HUES48 (cell line): Measurements from ENCODE around the gene GHR.
"Not testable (repeated sequence)": the region's sequence is repeated elsewhere in the genome, so short reads cannot be mapped to it uniquely, and the experiment has no call there.

Experiments used
- H3K27ac ChIP-seq: one replicate; pipeline ENCODE4 v1.7.0; 2013; ENCODE audit warnings: low read depth, low read length, inconsistent platforms
- H3K27me3 ChIP-seq: 2 replicates; pipeline ENCODE4 v1.6.1; 2013; ENCODE audit warnings: mild to moderate bottlenecking, low read length; ENCODE audit not compliant: control insufficient read depth, insufficient read depth
- H3K36me3 ChIP-seq: 2 replicates; pipeline ENCODE4 v1.6.1; 2013; ENCODE audit warnings: low read length; ENCODE audit not compliant: control insufficient read depth, insufficient read depth
- H3K4me1 ChIP-seq: 2 replicates; pipeline ENCODE4 v1.6.1; 2013; ENCODE audit warnings: mild to moderate bottlenecking, low read length; ENCODE audit not compliant: control insufficient read depth, insufficient read depth
- H3K4me3 ChIP-seq: 2 replicates; pipeline ENCODE4 v1.5.1; 2013; ENCODE audit warnings: mild to moderate bottlenecking, low read depth, low read length
- H3K9ac ChIP-seq: 2 replicates; pipeline ENCODE4 v1.6.1; 2013; ENCODE audit warnings: mild to moderate bottlenecking, low read depth, low read length, moderate library complexity
- H3K9me3 ChIP-seq: 2 replicates; pipeline ENCODE4 v1.6.1; 2013; ENCODE audit warnings: low read length; ENCODE audit not compliant: control insufficient read depth, insufficient read depth

GHR gene

GRCh38 chr5:42642006-42642405, 218.8 kb downstream of the GHR start:
- Histone ChIP-seq H3K4me1 (no peaks in the 10 kb centered on the region), H3K4me3 (no peak overlapping the region), H3K27me3 (no peaks in the 10 kb centered on the region), H3K36me3 (no peaks in the 10 kb centered on the region), H3K9ac (no peak overlapping the region), H3K9me3 (no peaks in the 10 kb centered on the region), H3K27ac (no peak overlapping the region)

- no peak overlapping the region for H3K9ac ChIP-seq
- no peaks in the 10 kb centered on the region for H3K27me3 ChIP-seq
- H3K36me3 ChIP-seq: no peaks in the 10 kb centered on the region
- no peaks in the 10 kb centered on the region for H3K9me3 ChIP-seq
- no peak overlapping the region for H3K27ac ChIP-seq
- no peak overlapping the region for H3K4me3 ChIP-seq
- H3K4me1 ChIP-seq: no peaks in the 10 kb centered on the region
These were observed 220.1 kb downstream of the GHR start for GRCh38 chr5:42643360-42643759.

- Histone ChIP-seq H3K9ac (no peak overlapping the region), H3K27me3 (no peaks in the 10 kb centered on the region), H3K36me3 (no peaks in the 10 kb centered on the region), H3K27ac (no peak overlapping the region), H3K4me3 (no peak overlapping the region), H3K4me1 (no peaks in the 10 kb centered on the region), H3K9me3 (no peaks in the 10 kb centered on the region)
These were observed 221.9 kb downstream of the GHR start for GRCh38 chr5:42645138-42645537.

- H3K27me3 ChIP-seq: no peaks in the 10 kb centered on the region
- H3K36me3 ChIP-seq: no peaks in the 10 kb centered on the region
These were observed 224.8 kb downstream of the GHR start for GRCh38 chr5:42648036-42648435.

GRCh38 chr5:42648915-42649314, 225.7 kb downstream of the GHR start:
- H3K9me3 ChIP-seq: no peaks in the 10 kb centered on the region
- no peak overlapping the region for H3K9ac ChIP-seq
- H3K27me3 ChIP-seq: no peaks in the 10 kb centered on the region
- H3K4me3 ChIP-seq: no peak overlapping the region
- no peaks in the 10 kb centered on the region for H3K36me3 ChIP-seq
- H3K27ac ChIP-seq: no peak overlapping the region
- H3K4me1 ChIP-seq: no peaks in the 10 kb centered on the region

More at GRCh38 chr5:42648036-42648435, 224.8 kb downstream of the GHR start:
- Histone ChIP-seq H3K9ac (no peak overlapping the region), H3K4me3 (no peak overlapping the region), H3K27ac (no peak overlapping the region), H3K9me3 (no peaks in the 10 kb centered on the region), H3K4me1 (no peaks in the 10 kb centered on the region)

- Histone ChIP-seq H3K9ac (no peak overlapping the region), H3K4me3 (no peak overlapping the region), H3K27ac (no peak overlapping the region), H3K36me3 (no peaks in the 10 kb centered on the region), H3K4me1 (no peaks in the 10 kb centered on the region), H3K9me3 (no peaks in the 10 kb centered on the region), H3K27me3 (no peaks in the 10 kb centered on the region)
These were observed 226.8 kb downstream of the GHR start for GRCh38 chr5:42650084-42650483.

GRCh38 chr5:42653705-42654104, 230.5 kb downstream of the GHR start:
- Histone ChIP-seq H3K4me3 (no peak overlapping the region), H3K27ac (no peak overlapping the region), H3K9me3 (no peaks in the 10 kb centered on the region), H3K4me1 (no peaks in the 10 kb centered on the region; the same call in 1 of the 2 replicates), H3K27me3 (no peaks in the 10 kb centered on the region), H3K9ac (no peak overlapping the region), H3K36me3 (no peaks in the 10 kb centered on the region)

- no peaks in the 10 kb centered on the region for H3K36me3 ChIP-seq
- H3K9me3 ChIP-seq: peaks cover 6% of the 10 kb centered on the region; the same call in 1 of the 2 replicates
- H3K4me1 ChIP-seq: no peaks in the 10 kb centered on the region; the same call in 1 of the 2 replicates
- H3K27ac ChIP-seq: no peak overlapping the region
- H3K27me3 ChIP-seq: no peaks in the 10 kb centered on the region
- H3K9ac ChIP-seq: no peak overlapping the region
- no peak overlapping the region for H3K4me3 ChIP-seq
These were observed 231.4 kb downstream of the GHR start for GRCh38 chr5:42654645-42655044.

GRCh38 chr5:42655982-42656650, 232.9 kb downstream of the GHR start:
- H3K9me3 ChIP-seq: peaks cover 6% of the 10 kb centered on the region; the same call in 1 of the 2 replicates
- no peak overlapping the region for H3K27ac ChIP-seq
- no peaks in the 10 kb centered on the region for H3K27me3 ChIP-seq
- H3K36me3 ChIP-seq: no peaks in the 10 kb centered on the region
- H3K4me3 ChIP-seq: no peak overlapping the region
- H3K9ac ChIP-seq: no peak overlapping the region
- H3K4me1 ChIP-seq: no peaks in the 10 kb centered on the region; the same call in 1 of the 2 replicates

GRCh38 chr5:42656651-42657015, 233.4 kb downstream of the GHR start:
- no peak overlapping the region for H3K27ac ChIP-seq
- H3K4me3 ChIP-seq: no peak overlapping the region
- H3K9ac ChIP-seq: no peak overlapping the region
- H3K27me3 ChIP-seq: no peaks in the 10 kb centered on the region
- peaks cover 6% of the 10 kb centered on the region; the same call in 1 of the 2 replicates for H3K9me3 ChIP-seq
- no peaks in the 10 kb centered on the region for H3K36me3 ChIP-seq
- H3K4me1 ChIP-seq: no peaks in the 10 kb centered on the region; the same call in 1 of the 2 replicates

GRCh38 chr5:42659869-42660268, 236.6 kb downstream of the GHR start:
- H3K36me3 ChIP-seq, H3K9me3 ChIP-seq, H3K4me3 ChIP-seq, H3K27me3 ChIP-seq, H3K4me1 ChIP-seq, H3K9ac ChIP-seq, H3K27ac ChIP-seq: not testable (repeated sequence)
